ENCODE results near the gene GLI3.

GRCh38 chr7:42240416-42240815 lies 3.4 kb upstream of the GLI3 start:
- no peak for TF ChIP-seq CTCF (IDR thresholded peaks at IDR 0.05 in 8 of 11, conservative IDR thresholded peaks at IDR 0.05 in 3 of 11)
- no peak for TF ChIP-seq POLR2AphosphoS5 (IDR thresholded peaks at IDR 0.05)
- no peak for TF ChIP-seq POLR2A (IDR thresholded peaks at IDR 0.05)

All from spleen (tissue), 7 donors.